ENCODE data around the gene CADM1.

CADM1 gene

GRCh38 chr11:115439385-115439784 is 64.8 kb downstream of the CADM1 start:
- TF ChIP-seq CTCF (conservative IDR thresholded peaks at IDR 0.05; ENCODE audit: low read depth, low read length) = no peak
- Histone ChIP-seq H3K4me2 (no peak overlapping the region), H3K4me1 (ENCODE audit: low read depth, poor library complexity, severe bottlenecking) (no peaks in the 10 kb centered on the region), H3K36me3 (ENCODE audit: insufficient read depth) (no peaks in the 10 kb centered on the region), H3K4me3 (IDR thresholded peaks at IDR 0.05; ENCODE audit: insufficient read depth, low read depth, low read length) (no peak overlapping the region), H3K79me2 (ENCODE audit: insufficient read depth, low read depth) (no peaks in the 10 kb centered on the region; the same call in 1 of the 2 replicates), H2AFZ (ENCODE audit: low read depth) (no peak overlapping the region), H3K9ac (no peak overlapping the region), H3K27ac (no peak overlapping the region), H4K20me1 (ENCODE audit: insufficient read depth) (no peaks in the 10 kb centered on the region), H3K27me3 (ENCODE audit: insufficient read depth, low read depth) (no peaks in the 10 kb centered on the region)

- Histone ChIP-seq H3K9ac (no peak overlapping the region), H3K79me2 (ENCODE audit: insufficient read depth, low read depth) (no peaks in the 10 kb centered on the region; the same call in 1 of the 2 replicates), H3K27me3 (ENCODE audit: insufficient read depth, low read depth) (no peaks in the 10 kb centered on the region), H3K4me2 (no peak overlapping the region), H3K4me3 (IDR thresholded peaks at IDR 0.05; ENCODE audit: insufficient read depth, low read depth, low read length) (no peak overlapping the region), H4K20me1 (ENCODE audit: insufficient read depth) (no peaks in the 10 kb centered on the region), H3K27ac (no peak overlapping the region), H3K36me3 (ENCODE audit: insufficient read depth) (no peaks in the 10 kb centered on the region), H2AFZ (ENCODE audit: low read depth) (no peak overlapping the region), H3K4me1 (ENCODE audit: low read depth, poor library complexity, severe bottlenecking) (no peaks in the 10 kb centered on the region)
- no peak for TF ChIP-seq CTCF (conservative IDR thresholded peaks at IDR 0.05; ENCODE audit: low read depth, low read length)
Measured at GRCh38 chr11:115437902-115438575, 66.2 kb downstream of the CADM1 start.

- Histone ChIP-seq H3K4me1 (ENCODE audit: low read depth, poor library complexity, severe bottlenecking) (no peaks in the 10 kb centered on the region), H2AFZ (ENCODE audit: low read depth) (no peak overlapping the region), H3K9ac (no peak overlapping the region), H3K4me2 (no peak overlapping the region), H3K27ac (no peak overlapping the region), H3K36me3 (ENCODE audit: insufficient read depth) (no peaks in the 10 kb centered on the region), H3K27me3 (ENCODE audit: insufficient read depth, low read depth) (no peaks in the 10 kb centered on the region), H3K79me2 (ENCODE audit: insufficient read depth, low read depth) (no peaks in the 10 kb centered on the region), H3K4me3 (IDR thresholded peaks at IDR 0.05; ENCODE audit: insufficient read depth, low read depth, low read length) (no peak overlapping the region), H4K20me1 (ENCODE audit: insufficient read depth) (no peaks in the 10 kb centered on the region)
- no peak for TF ChIP-seq CTCF (conservative IDR thresholded peaks at IDR 0.05; ENCODE audit: low read depth, low read length)
Measured at GRCh38 chr11:115430345-115430744, 73.9 kb downstream of the CADM1 start.

DNA sequence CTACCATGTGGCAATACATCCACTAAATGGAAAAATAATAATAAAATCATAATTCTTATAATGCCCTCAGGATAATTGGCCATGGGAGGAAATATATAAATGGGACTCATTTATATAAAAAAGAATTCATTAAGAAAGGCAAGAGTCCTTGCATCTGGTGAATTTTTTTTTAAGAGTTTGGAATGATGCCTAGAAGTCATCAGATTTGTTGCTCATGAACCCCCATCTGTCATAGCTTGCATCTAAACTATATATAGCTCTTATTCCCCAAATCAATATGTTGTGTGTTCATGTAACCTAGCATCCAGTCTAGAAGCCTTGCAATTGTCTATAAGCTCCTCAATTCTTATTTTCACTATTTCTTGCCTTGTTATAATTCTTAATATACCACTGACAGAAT is 75.9 kb downstream of the CADM1 start:
- Histone ChIP-seq H3K36me3 (ENCODE audit: insufficient read depth) (no peaks in the 10 kb centered on the region), H3K79me2 (ENCODE audit: insufficient read depth, low read depth) (no peaks in the 10 kb centered on the region), H3K27ac (no peak overlapping the region), H3K27me3 (ENCODE audit: insufficient read depth, low read depth) (no peaks in the 10 kb centered on the region), H3K4me2 (no peak overlapping the region), H3K4me3 (IDR thresholded peaks at IDR 0.05; ENCODE audit: insufficient read depth, low read depth, low read length) (no peak overlapping the region), H3K4me1 (ENCODE audit: low read depth, poor library complexity, severe bottlenecking) (no peaks in the 10 kb centered on the region), H3K9ac (no peak overlapping the region), H4K20me1 (ENCODE audit: insufficient read depth) (no peaks in the 10 kb centered on the region), H2AFZ (ENCODE audit: low read depth) (no peak overlapping the region)
- no peak for TF ChIP-seq CTCF (conservative IDR thresholded peaks at IDR 0.05; ENCODE audit: low read depth, low read length)
